AG04450 (cell line): ENCODE results near the gene ACIN1. TPM values are rescaled to one million over a fixed set of nuclear protein-coding genes. Genes with fewer than 3 reads are reported as not detected.

Experiments
- CTCF ChIA-PET: fragments of 300-600, 350-600 bp; formaldehyde crosslinking; extraction: SDS; loops from one replicate; lab custom pipeline; 2022; ENCODE audit warnings: antibody characterized with exemption, inconsistent platforms; lab: Charles Lee
- POLR2A ChIA-PET: fragments of 350-600 bp; formaldehyde crosslinking; extraction: SDS; loops from one replicate; lab custom pipeline; 2021; ENCODE audit warnings: antibody characterized with exemption, inconsistent platforms; lab: Yijun Ruan, JAX
- DNase-seq: peaks from one replicate; pipeline ENCODE4 v3.0.0-alpha.2; 2011; ENCODE audit warnings: low read depth, low spot score
- H3K27ac ChIP-seq: one replicate; pipeline ENCODE4 v1.5.1; 2012; ENCODE audit warnings: low read depth, low read length, control low read depth
- H3K27me3 ChIP-seq: one replicate; pipeline ENCODE4 v1.6.0; 2012; ENCODE audit warnings: low read length; ENCODE audit not compliant: control insufficient read depth, insufficient read depth
- H3K4me3 ChIP-seq: 2 replicates; pipeline ENCODE4 v1.5.1; 2011; ENCODE audit warnings: mild to moderate bottlenecking, low read depth, low read length, control low read depth
- H3K9me3 ChIP-seq: 2 replicates; pipeline ENCODE4 v1.5.1; 2012; ENCODE audit warnings: low read length; ENCODE audit not compliant: control insufficient read depth, insufficient read depth
- CTCF ChIP-seq: IDR thresholded peaks from 2 replicates; pipeline ENCODE4 v1.5.1; 2011; ENCODE audit warnings: low read depth, low read length, control low read depth, inconsistent platforms
- polyA plus RNA-seq: library from polyadenylated mRNA; depleted of rRNA; stranded (reverse); fragments of >200 nt; gene quantifications from 2 replicates; pipeline ENCODE4 v1.2.3, GENCODE V29; 2011

ACIN1 gene
- polyA plus RNA-seq, 1 experiment, result 173 TPM

GRCh38 chr14:23093526-23093925 is 1.4 kb downstream of the ACIN1 start:
- CTCF ChIA-PET, result interaction anchor here (1.6 to 5.3 kb wide), 6 partner anchors 12 to 537 kb away, joined by 7 to 74 read pairs (median 20); no protein-coding TSS in a partner anchor
- DNase-seq, result no peak
- Histone ChIP-seq H3K4me3 (peak overlapping the region; percentile 95), H3K27ac (no peak overlapping the region), H3K9me3 (no peaks in the 10 kb centered on the region), H3K27me3 (no peaks in the 10 kb centered on the region)
- POLR2A ChIA-PET, result no interaction called here
- TF ChIP-seq CTCF, result no peak

DNA sequence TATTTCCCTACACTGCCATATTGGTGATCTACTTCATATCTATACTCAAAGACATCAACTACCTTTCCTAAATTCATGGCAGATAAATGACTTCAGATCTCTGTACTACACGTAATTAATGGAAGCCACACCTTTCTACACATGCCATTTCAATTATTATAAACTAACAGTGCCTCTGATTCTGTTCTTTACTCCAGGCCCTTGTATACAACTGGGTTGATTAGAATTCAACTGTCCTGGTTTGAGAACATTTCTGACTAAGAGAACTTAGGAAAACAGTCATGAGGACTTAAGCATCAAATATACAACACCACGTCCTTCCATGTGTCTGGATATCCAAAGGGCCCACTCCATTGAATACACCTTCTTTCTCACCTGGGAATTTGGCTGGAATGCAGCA is 1.8 kb downstream of the ACIN1 start:
- Histone ChIP-seq H3K9me3 (no peaks in the 10 kb centered on the region), H3K27me3 (no peaks in the 10 kb centered on the region), H3K27ac (no peak overlapping the region), H3K4me3 (peak overlapping the region; percentile 95)
- ChIA-PET CTCF (interaction anchor here (1.2 to 17.2 kb wide), 4 partner anchors 10 to 26 kb away, joined by 3 to 317 read pairs (median 46); no protein-coding TSS in a partner anchor), POLR2A (no interaction called here)
- TF ChIP-seq CTCF, result no peak
- no peak for DNase-seq

DNA sequence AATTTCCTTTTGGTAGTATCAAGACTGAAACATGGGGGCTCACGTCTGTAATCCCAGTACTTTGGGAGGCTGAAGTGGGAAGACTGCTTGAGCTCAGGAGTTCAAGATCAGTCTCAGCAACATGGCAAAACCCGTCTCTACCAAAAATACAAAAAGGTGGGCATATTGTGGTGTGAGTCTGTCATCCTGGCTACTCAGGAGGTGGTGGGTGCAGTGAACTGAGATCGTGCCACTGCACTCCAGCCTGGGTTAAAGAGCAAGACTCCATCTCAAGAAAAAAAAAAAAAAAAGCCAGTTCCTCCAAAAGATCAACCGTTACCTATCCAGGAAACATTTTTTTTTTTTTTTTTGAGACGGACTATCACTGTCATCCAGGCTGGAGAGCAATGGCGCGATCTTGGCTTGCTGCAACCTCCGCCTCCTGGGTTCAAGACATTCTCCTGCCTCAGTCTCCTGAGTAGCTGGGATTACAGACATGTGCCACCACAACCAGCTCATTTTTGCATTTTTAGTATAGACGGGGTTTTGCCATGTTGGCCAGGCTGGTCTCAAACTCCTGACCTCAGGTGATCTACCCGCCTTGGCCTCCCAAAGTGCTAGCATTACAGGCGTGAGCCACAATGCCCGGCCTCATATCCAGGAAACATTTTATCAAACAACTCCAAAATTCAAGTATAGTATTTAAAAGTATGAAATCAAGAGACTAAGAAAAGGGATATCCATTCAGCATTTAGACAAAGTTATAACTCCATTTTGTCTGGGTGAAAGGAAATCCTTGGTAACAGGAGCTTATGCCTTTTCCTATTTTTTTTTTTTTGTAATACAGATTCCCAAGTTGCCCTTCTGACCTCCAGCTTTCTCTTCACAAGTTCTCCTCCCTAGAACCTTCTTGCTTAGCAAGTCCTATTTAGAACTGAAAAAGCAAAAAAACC is 3.4 kb downstream of the ACIN1 start:
- Histone ChIP-seq H3K27me3 (no peaks in the 10 kb centered on the region), H3K27ac (no peak overlapping the region), H3K4me3 (no peak overlapping the region), H3K9me3 (no peaks in the 10 kb centered on the region)
- ChIA-PET POLR2A (no interaction called here), CTCF (interaction anchor here (0.8 to 17.2 kb wide), 8 partner anchors 8 to 105 kb away, joined by 3 to 317 read pairs (median 8); no protein-coding TSS in a partner anchor)
- no peak for DNase-seq
- TF ChIP-seq CTCF, result no peak

- ChIA-PET POLR2A (no interaction called here), CTCF (interaction anchor here (0.8 to 17.2 kb wide), 5 partner anchors 12 to 30 kb away, joined by 3 to 317 read pairs (median 7); no protein-coding TSS in a partner anchor)
- Histone ChIP-seq H3K27me3 (no peaks in the 10 kb centered on the region), H3K27ac (no peak overlapping the region), H3K9me3 (no peaks in the 10 kb centered on the region), H3K4me3 (no peak overlapping the region)
- no peak for TF ChIP-seq CTCF
- DNase-seq, result no peak
Observed at GRCh38 chr14:23090254-23090636, 4.7 kb downstream of the ACIN1 start.
